ENCODE measurements around the gene SMIM38. TPM values are rescaled to one million over a fixed set of nuclear protein-coding genes. Genes with fewer than 3 reads are reported as not detected.
A peak's percentile ranks its signal among the peaks of the same experiment; 100 is the strongest.

SMIM38 gene
- total RNA-seq, 5 donors from 2014 or later (not counting 1 experiment from before 2014, with no cell fraction given): 0.12 to 1.7 (median 0.92) TPM

- Histone ChIP-seq H3K27ac (ENCODE audit: low read length) (no peak overlapping the region), H3K4me3 (ENCODE audit: control insufficient read depth in 1 of 2, extremely low read depth in 1 of 2, low read length in 1 of 2) (no peak overlapping the region), H3K36me3 (ENCODE audit: control insufficient read depth in 2 of 2, extremely low read depth in 1 of 2, insufficient read depth in 1 of 2, low read length in 1 of 2) (no peaks in the 10 kb centered on the region), H3K4me1 (ENCODE audit: control insufficient read depth in 1 of 2, extremely low read depth in 1 of 2, insufficient read depth in 2 of 2, low read length in 2 of 2) (peaks cover 0 to 7% of the 10 kb centered on the region in 2 experiments), H3K27me3 (replicated peaks in 1 of 2; ENCODE audit: control insufficient read depth in 2 of 2, extremely low read depth in 1 of 2, insufficient read depth in 2 of 2, low read length in 1 of 2) (peaks cover 0 to 24% of the 10 kb centered on the region in 2 experiments), H3K9me3 (no peaks in the 10 kb centered on the region)
- Mint-ChIP-seq H3K27me3 (peaks cover 5 to 7% of the 10 kb centered on the region in 2 donors), H3K36me3 (peaks cover 2% of the 10 kb centered on the region), H3K4me1 (peaks cover 0 to 4% (median 2%) of the 10 kb centered on the region in 3 donors), H3K4me3 (no peak overlapping the region), H3K27ac (no peak overlapping the region), H3K9me3 (peaks cover 6 to 15% (median 8%) of the 10 kb centered on the region in 3 donors)
- CTCF ChIA-PET: no interaction called here
- ATAC-seq (replicated peaks in 1 of 4) (peak in 3 of 4 experiments; percentile 29 to 73 (median 52)), DNase-seq (no peak)
- POLR2A ChIA-PET: no interaction called here
- WGBS (ENCODE audit: insufficient coverage): 13% methylated on average over 8 of the region's 21 CpGs
Measured at GRCh38 chr11:69166218-69167115, 10.7 kb downstream of the SMIM38 start.

- 90% methylated on average over 8 of the region's 10 CpGs for WGBS (ENCODE audit: insufficient coverage)
- Histone ChIP-seq H3K4me3 (ENCODE audit: control insufficient read depth in 1 of 2, extremely low read depth in 1 of 2, low read length in 1 of 2) (no peak overlapping the region), H3K9me3 (no peaks in the 10 kb centered on the region), H3K4me1 (ENCODE audit: control insufficient read depth in 1 of 2, extremely low read depth in 1 of 2, insufficient read depth in 2 of 2, low read length in 2 of 2) (peaks cover 0 to 7% of the 10 kb centered on the region in 2 experiments), H3K36me3 (ENCODE audit: control insufficient read depth in 2 of 2, extremely low read depth in 1 of 2, insufficient read depth in 1 of 2, low read length in 1 of 2) (no peaks in the 10 kb centered on the region), H3K27ac (ENCODE audit: low read length) (no peak overlapping the region), H3K27me3 (replicated peaks in 1 of 2; ENCODE audit: control insufficient read depth in 2 of 2, extremely low read depth in 1 of 2, insufficient read depth in 2 of 2, low read length in 1 of 2) (peaks cover 0 to 27% of the 10 kb centered on the region in 2 experiments)
- CTCF ChIA-PET: no interaction called here
- H3K27ac Mint-ChIP-seq: no peak overlapping the region
- H3K4me3 Mint-ChIP-seq: no peak overlapping the region
- POLR2A ChIA-PET: no interaction called here
- ATAC-seq (replicated peaks in 1 of 4) (no peak), DNase-seq (no peak)
- peaks cover 5 to 7% of the 10 kb centered on the region in 2 donors for H3K27me3 Mint-ChIP-seq
- H3K4me1 Mint-ChIP-seq: peaks cover 0 to 4% (median 2%) of the 10 kb centered on the region in 3 donors
- H3K9me3 Mint-ChIP-seq: peaks cover 6 to 15% (median 8%) of the 10 kb centered on the region in 3 donors
- peaks cover 2% of the 10 kb centered on the region for H3K36me3 Mint-ChIP-seq
Measured at GRCh38 chr11:69167130-69167915, 11.6 kb downstream of the SMIM38 start.

- Histone ChIP-seq H3K9me3 (no peaks in the 10 kb centered on the region), H3K27me3 (replicated peaks in 1 of 2; ENCODE audit: control insufficient read depth in 2 of 2, extremely low read depth in 1 of 2, insufficient read depth in 2 of 2, low read length in 1 of 2) (peaks cover 0 to 29% of the 10 kb centered on the region in 2 experiments), H3K27ac (ENCODE audit: low read length) (no peak overlapping the region), H3K36me3 (ENCODE audit: control insufficient read depth in 2 of 2, extremely low read depth in 1 of 2, insufficient read depth in 1 of 2, low read length in 1 of 2) (no peaks in the 10 kb centered on the region), H3K4me1 (ENCODE audit: control insufficient read depth in 1 of 2, extremely low read depth in 1 of 2, insufficient read depth in 2 of 2, low read length in 2 of 2) (peaks cover 0 to 7% of the 10 kb centered on the region in 2 experiments), H3K4me3 (ENCODE audit: control insufficient read depth in 1 of 2, extremely low read depth in 1 of 2, low read length in 1 of 2) (no peak overlapping the region)
- no peak for DNase-seq
- no peak overlapping the region for H3K27ac Mint-ChIP-seq
- H3K36me3 Mint-ChIP-seq: peaks cover 2% of the 10 kb centered on the region
- CTCF ChIA-PET: no interaction called here
- ATAC-seq (replicated peaks in 1 of 4): no peak
- H3K27me3 Mint-ChIP-seq: peaks cover 5 to 7% of the 10 kb centered on the region in 2 donors
- H3K4me3 Mint-ChIP-seq: no peak overlapping the region
- POLR2A ChIA-PET: no interaction called here
- H3K9me3 Mint-ChIP-seq: peaks cover under 1 to 8% (median 7%) of the 10 kb centered on the region in 3 donors
- peaks cover 0 to 4% (median 2%) of the 10 kb centered on the region in 3 donors for H3K4me1 Mint-ChIP-seq
- 78% methylated on average over 6 of the region's 9 CpGs for WGBS (ENCODE audit: insufficient coverage)
Measured at GRCh38 chr11:69167916-69168691, 12.4 kb downstream of the SMIM38 start.

GRCh38 chr11:69169479-69169878, 13.7 kb downstream of the SMIM38 start:
- ATAC-seq (replicated peaks in 1 of 4) (no peak), DNase-seq (no peak)
- Histone ChIP-seq H3K36me3 (ENCODE audit: control insufficient read depth in 2 of 2, extremely low read depth in 1 of 2, insufficient read depth in 1 of 2, low read length in 1 of 2) (no peaks in the 10 kb centered on the region), H3K4me1 (ENCODE audit: control insufficient read depth in 1 of 2, extremely low read depth in 1 of 2, insufficient read depth in 2 of 2, low read length in 2 of 2) (peaks cover 0 to 7% of the 10 kb centered on the region in 2 experiments), H3K9me3 (no peaks in the 10 kb centered on the region), H3K27me3 (replicated peaks in 1 of 2; ENCODE audit: control insufficient read depth in 2 of 2, extremely low read depth in 1 of 2, insufficient read depth in 2 of 2, low read length in 1 of 2) (peaks cover 0 to 29% of the 10 kb centered on the region in 2 experiments), H3K4me3 (ENCODE audit: control insufficient read depth in 1 of 2, extremely low read depth in 1 of 2, low read length in 1 of 2) (no peak overlapping the region), H3K27ac (ENCODE audit: low read length) (no peak overlapping the region)
- peaks cover 0 to 4% (median 2%) of the 10 kb centered on the region in 3 donors for H3K4me1 Mint-ChIP-seq
- H3K36me3 Mint-ChIP-seq: no peaks in the 10 kb centered on the region
- H3K27me3 Mint-ChIP-seq: peaks cover 4 to 7% of the 10 kb centered on the region in 2 donors
- WGBS (ENCODE audit: insufficient coverage): 80% methylated on average over 1 of the region's 3 CpGs
- peaks cover 0 to under 1% (median 0%) of the 10 kb centered on the region in 3 donors for H3K9me3 Mint-ChIP-seq
- ChIA-PET POLR2A (no interaction called here), CTCF (no interaction called here)
- H3K27ac Mint-ChIP-seq: no peak overlapping the region
- H3K4me3 Mint-ChIP-seq: no peak overlapping the region

GRCh38 chr11:69170704-69171103, 15.0 kb downstream of the SMIM38 start:
- no peaks in the 10 kb centered on the region for H3K9me3 ChIP-seq
- H3K4me1 ChIP-seq (ENCODE audit: control insufficient read depth in 1 of 2, extremely low read depth in 1 of 2, insufficient read depth in 2 of 2, low read length in 2 of 2): peaks cover 0 to 7% of the 10 kb centered on the region in 2 experiments
- Mint-ChIP-seq H3K36me3 (no peaks in the 10 kb centered on the region), H3K4me3 (no peak overlapping the region), H3K4me1 (peaks cover 0 to 4% (median 2%) of the 10 kb centered on the region in 3 donors), H3K27ac (no peak overlapping the region), H3K27me3 (peaks cover 4 to 7% of the 10 kb centered on the region in 2 donors), H3K9me3 (peaks cover 2 to 3% (median 2%) of the 10 kb centered on the region in 3 donors)
- ChIA-PET POLR2A (no interaction called here), CTCF (no interaction called here)
- no peak for DNase-seq
- H3K36me3 ChIP-seq (ENCODE audit: control insufficient read depth in 2 of 2, extremely low read depth in 1 of 2, insufficient read depth in 1 of 2, low read length in 1 of 2): no peaks in the 10 kb centered on the region
- no peak overlapping the region for H3K27ac ChIP-seq (ENCODE audit: low read length)
- WGBS (ENCODE audit: insufficient coverage): 86% methylated on average over 1 of the region's 6 CpGs
- ATAC-seq (replicated peaks in 1 of 4): no peak
- H3K27me3 ChIP-seq (replicated peaks in 1 of 2; ENCODE audit: control insufficient read depth in 2 of 2, extremely low read depth in 1 of 2, insufficient read depth in 2 of 2, low read length in 1 of 2): peaks cover 0 to 26% of the 10 kb centered on the region in 2 experiments
- no peak overlapping the region for H3K4me3 ChIP-seq (ENCODE audit: control insufficient read depth in 1 of 2, extremely low read depth in 1 of 2, low read length in 1 of 2)

All from T-cell (primary cell).